NCI-H187 (cell line): ENCODE data around the gene S100A7A.
"Not testable (repeated sequence)": the region's sequence is repeated elsewhere in the genome, so short reads cannot be mapped to it uniquely, and the experiment has no call there.

Experiments used
- DNase-seq, 2 experiments: peaks; one replicate each; lab custom pipeline; 2025; lab: John Stamatoyannopoulos, UW

S100A7A gene

GRCh38 chr1:153459655-153460054 is 43.3 kb downstream of the S100A7A start:
- no peak for DNase-seq

DNA sequence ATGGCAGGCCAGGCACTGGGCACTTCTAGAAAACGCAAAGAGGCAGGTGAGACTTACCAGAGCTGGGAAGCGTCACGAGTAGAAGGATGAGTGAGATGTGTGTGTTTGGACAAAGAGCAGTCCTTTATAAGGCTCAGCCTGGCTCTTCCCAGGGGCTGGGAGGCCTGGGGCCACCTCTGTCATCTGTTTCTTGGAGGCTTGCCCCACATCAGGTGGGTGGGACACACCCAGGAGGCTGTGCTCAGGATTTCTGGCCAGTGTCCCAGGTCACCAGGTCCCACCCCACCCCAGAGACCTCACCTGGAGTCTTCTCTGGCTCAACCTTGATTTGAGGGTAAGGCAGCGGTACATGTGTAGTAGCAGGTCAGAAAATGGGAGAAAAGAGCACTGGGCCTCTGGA is 44.2 kb downstream of the S100A7A start, which contains the start of gene S100A7:
TSS of gene S100A7 (minus strand) at position 101 of the 400 bp plus-strand sequence. CDS start 1,638 bp downstream, outside the sequence.
- no peak for DNase-seq

- DNase-seq = not testable (repeated sequence)
Observed at GRCh38 chr1:153462741-153463140, 46.4 kb downstream of the S100A7A start.

- no peak for DNase-seq
Observed at GRCh38 chr1:153465811-153466636, 49.7 kb downstream of the S100A7A start.

DNA sequence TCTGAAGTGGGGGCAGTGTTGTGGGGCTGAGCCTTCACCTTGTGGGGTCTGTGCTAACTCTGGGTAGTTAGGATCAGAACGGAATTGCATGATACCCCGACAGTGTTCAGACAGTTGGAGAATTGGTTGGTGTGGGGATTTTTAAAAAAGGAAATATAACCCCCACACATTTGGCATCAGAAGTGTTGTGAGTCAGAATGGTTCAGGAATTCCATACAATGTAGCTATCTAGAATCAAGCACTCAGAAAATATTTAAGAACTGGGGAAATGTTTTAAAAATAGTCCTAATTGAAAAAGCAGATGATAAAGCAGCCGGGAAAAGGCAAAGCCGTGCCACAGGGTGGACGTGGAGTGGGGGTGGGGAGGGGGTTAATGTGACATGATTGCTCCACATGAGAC is 50.6 kb downstream of the S100A7A start:
- no peak for DNase-seq

DNA sequence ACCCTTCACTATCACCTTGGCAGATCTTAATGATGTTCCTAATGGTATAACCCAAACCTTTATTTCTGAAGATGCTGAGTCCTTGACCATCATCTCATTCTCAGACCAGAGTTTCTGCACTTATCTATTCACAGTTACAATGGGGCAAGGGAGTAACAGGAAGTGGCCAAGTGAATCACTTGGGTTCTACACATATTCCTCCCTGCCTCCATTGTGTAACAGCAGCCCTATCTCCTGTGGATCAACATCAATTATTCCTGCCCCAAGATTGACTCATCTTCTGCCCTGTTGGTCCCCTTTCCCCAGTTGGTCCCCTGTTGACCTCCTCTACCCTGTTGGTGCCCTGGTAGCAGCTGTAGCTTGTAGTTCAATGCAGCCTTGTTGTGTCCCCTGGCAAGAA is 54.4 kb downstream of the S100A7A start:
- DNase-seq = no peak
